Gastroesophageal sphincter (tissue), 4 donors: Measurements from ENCODE around the gene DCX. TPM values are rescaled to one million over a fixed set of nuclear protein-coding genes. Genes with fewer than 3 reads are reported as not detected.

ENCODE experiments used
- ATAC-seq: fragments of 150-250 bp; one replicate; pipeline ENCODE4 v1.9.1; 2016; ENCODE audit warnings: mild to moderate bottlenecking, moderate library complexity
- H3K27ac ChIP-seq, 4 donors: fragments of 200-600 bp; sonication (generic) in 3 of 4; 1 replicate in 3 of 4; 2 replicates in 1 of 4; pipeline ENCODE4 v1.5.1; 2016 to 2019
- H3K27me3 ChIP-seq: fragments of 200-600 bp; sonication (generic); one replicate; pipeline ENCODE4 v1.5.1; 2019
- H3K36me3 ChIP-seq, 2 donors: fragments of 200-600 bp; sonication (generic); one replicate each; pipeline ENCODE4 v1.5.1; 2019; ENCODE audit warnings: control low read depth in 1 of 2
- H3K4me1 ChIP-seq, 3 donors: fragments of 200-600 bp; sonication (generic); 1 replicate in 2 of 3; 2 replicates in 1 of 3; pipeline ENCODE4 v1.5.1; 2016 to 2019; ENCODE audit warnings: control low read depth in 2 of 3
- H3K4me3 ChIP-seq, 2 donors: fragments of 200-600 bp; sonication (generic); one replicate each; pipeline ENCODE4 v1.5.1; 2019; ENCODE audit warnings: mild to moderate bottlenecking in 1 of 2, moderate library complexity in 1 of 2
- H3K9me3 ChIP-seq, 3 donors: fragments of 200-600 bp; sonication (generic); one replicate each; pipeline ENCODE4 v1.5.1; 2017 to 2019; ENCODE audit warnings: control low read depth in 2 of 3
- CTCF ChIP-seq, 4 experiments: fragments of 200-600 bp in 2 of 4; fragments of 450-650 bp in 2 of 4; sonication (generic) in 1 of 4; IDR thresholded peaks; one replicate each; pipeline ENCODE4 v1.5.1; 2017 to 2019; ENCODE audit warnings: antibody characterized with exemption in 4 of 4, mild to moderate bottlenecking in 2 of 4, moderate library complexity in 2 of 4
- EP300 ChIP-seq: sonication (generic); formaldehyde crosslinking; IDR thresholded peaks from one replicate; pipeline ENCODE4 v1.6.1; 2017; ENCODE audit warnings: antibody characterized with exemption, mild to moderate bottlenecking
- POLR2A ChIP-seq, 2 donors: fragments of 450-650 bp; IDR thresholded peaks; one replicate each; pipeline ENCODE4 v1.6.1; 2017; ENCODE audit warnings: antibody characterized with exemption in 2 of 2, mild to moderate bottlenecking in 2 of 2, moderate library complexity in 1 of 2
- POLR2AphosphoS5 ChIP-seq: sonication (generic); formaldehyde crosslinking; IDR thresholded peaks from one replicate; pipeline ENCODE4 v1.6.1; 2017; ENCODE audit warnings: antibody characterized with exemption
- WGBS, 2 donors: methylation state at CpG; one replicate each; pipeline ENCODE4 v1.1.5; 2018; ENCODE audit warnings: low coverage in 1 of 2; 5-methylcytosine and 5-hydroxymethylcytosine counted together
- total RNA-seq, 4 donors: library from RNA; depleted of rRNA; stranded (reverse); fragments of >200 nt; gene quantifications; one replicate each; pipeline ENCODE4 v1.1.0, GENCODE V29; 2016

DCX gene
- total RNA-seq, 4 donors from 2014 or later = under 0.01 TPM; not detected in 3

- ATAC-seq = no peak
- no peaks in the 10 kb centered on the region for H3K36me3 ChIP-seq
- H3K27ac ChIP-seq = no peak overlapping the region
- H3K27me3 ChIP-seq = no peaks in the 10 kb centered on the region
- 20 to 38% methylated on average over 2 of the region's 2 CpGs for WGBS, 2 donors
- no peaks in the 10 kb centered on the region for H3K4me1 ChIP-seq
- TF ChIP-seq EP300 = no peak
- TF ChIP-seq POLR2A (IDR thresholded peaks at IDR 0.05) = no peak
- TF ChIP-seq CTCF (IDR thresholded peaks at IDR 0.05) = no peak
- no peak for TF ChIP-seq POLR2AphosphoS5
- H3K9me3 ChIP-seq = no peaks in the 10 kb centered on the region
- H3K4me3 ChIP-seq = no peak overlapping the region
Observed at GRCh38 chrX:111268506-111268905, 143.5 kb downstream of the DCX start.

- Histone ChIP-seq H3K4me3 (no peak overlapping the region), H3K27me3 (no peaks in the 10 kb centered on the region), H3K27ac (no peak overlapping the region), H3K9me3 (no peaks in the 10 kb centered on the region), H3K4me1 (no peaks in the 10 kb centered on the region), H3K36me3 (no peaks in the 10 kb centered on the region)
- TF ChIP-seq POLR2AphosphoS5 (no peak), CTCF (IDR thresholded peaks at IDR 0.05) (no peak), EP300 (no peak), POLR2A (IDR thresholded peaks at IDR 0.05) (no peak)
- WGBS, 2 donors = 44 to 80% methylated on average over 1 to 2 of the region's 2 CpGs
- ATAC-seq = no peak
Observed at GRCh38 chrX:111265486-111265885, 146.5 kb downstream of the DCX start.

- Histone ChIP-seq H3K27me3 (no peaks in the 10 kb centered on the region), H3K4me1 (no peaks in the 10 kb centered on the region), H3K27ac (no peak overlapping the region), H3K9me3 (no peaks in the 10 kb centered on the region), H3K4me3 (no peak overlapping the region), H3K36me3 (no peaks in the 10 kb centered on the region)
- ATAC-seq = no peak
- no peak for TF ChIP-seq EP300
- no peak for TF ChIP-seq CTCF (IDR thresholded peaks at IDR 0.05)
- no peak for TF ChIP-seq POLR2AphosphoS5
- no peak for TF ChIP-seq POLR2A (IDR thresholded peaks at IDR 0.05)
- 70 to 71% methylated on average over 2 of the region's 2 CpGs for WGBS, 2 donors
Observed at GRCh38 chrX:111264385-111264784, 147.6 kb downstream of the DCX start.

- Histone ChIP-seq H3K4me3 (no peak overlapping the region), H3K27me3 (no peaks in the 10 kb centered on the region), H3K36me3 (no peaks in the 10 kb centered on the region), H3K27ac (no peak overlapping the region), H3K9me3 (no peaks in the 10 kb centered on the region), H3K4me1 (no peaks in the 10 kb centered on the region)
- TF ChIP-seq CTCF (IDR thresholded peaks at IDR 0.05) (no peak), POLR2AphosphoS5 (no peak), POLR2A (IDR thresholded peaks at IDR 0.05) (no peak), EP300 (no peak)
- no peak for ATAC-seq
- WGBS, 2 donors = 60% methylated on average over 2 to 3 of the region's 3 CpGs
Observed at GRCh38 chrX:111262086-111262485, 149.9 kb downstream of the DCX start.

GRCh38 chrX:111260451-111260850 is 151.5 kb downstream of the DCX start:
- Histone ChIP-seq H3K4me1 (no peaks in the 10 kb centered on the region), H3K27ac (no peak overlapping the region), H3K36me3 (no peaks in the 10 kb centered on the region), H3K4me3 (no peak overlapping the region), H3K27me3 (no peaks in the 10 kb centered on the region), H3K9me3 (no peaks in the 10 kb centered on the region)
- ATAC-seq = no peak
- TF ChIP-seq EP300 = no peak
- TF ChIP-seq POLR2A (IDR thresholded peaks at IDR 0.05) = no peak
- no peak for TF ChIP-seq CTCF (IDR thresholded peaks at IDR 0.05)
- TF ChIP-seq POLR2AphosphoS5 = no peak
- WGBS, 2 donors = 67% methylated on average over 1 of the region's 3 CpGs; no CpG with 5 or more reads in 1 of the 2 donors
